Measurements from ENCODE around the gene TXNDC12. TPM values are rescaled to one million over a fixed set of nuclear protein-coding genes. Genes with fewer than 3 reads are reported as not detected.

TXNDC12 gene
- total RNA-seq: 52.9 and 53.3 TPM in 2 replicates

DNA sequence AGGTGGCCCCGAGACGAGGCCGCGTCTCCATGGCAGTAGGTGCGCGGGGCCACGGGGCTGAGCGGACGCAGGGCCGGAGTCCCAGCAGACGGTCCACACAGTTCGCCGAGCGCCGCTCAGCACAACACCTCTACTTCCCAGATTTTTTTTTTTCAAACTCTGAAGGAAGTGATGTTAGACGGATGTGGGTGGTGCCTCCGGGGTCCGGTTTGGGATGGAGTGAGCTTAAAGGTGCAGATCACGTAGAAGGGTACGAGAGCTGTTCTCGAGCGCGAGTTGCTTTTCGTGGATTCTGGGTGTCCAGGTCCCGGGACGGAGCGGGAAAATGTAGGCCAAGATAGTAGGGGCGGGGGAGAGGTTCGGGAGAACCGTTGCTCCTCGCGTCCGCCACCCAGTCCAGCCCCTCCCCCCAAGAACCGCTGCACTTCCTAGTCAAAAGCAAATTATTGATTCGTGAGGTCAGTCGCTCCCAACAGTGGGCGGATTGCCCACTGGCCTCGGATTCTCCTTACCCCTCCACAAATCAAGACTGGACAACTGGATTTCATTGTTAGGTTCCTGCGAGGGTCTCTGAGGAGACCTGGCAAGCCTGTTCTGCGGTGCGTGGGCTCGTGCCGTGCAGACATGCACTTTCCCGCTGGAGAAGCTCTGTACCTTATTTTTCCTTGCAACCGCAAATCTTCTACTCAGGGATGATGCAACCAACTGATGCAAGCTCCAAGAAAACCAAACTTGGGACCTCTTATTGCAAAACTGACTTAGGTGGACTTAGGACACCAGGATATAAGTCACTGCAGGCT lies at the start of gene TXNDC12:
TXNDC12 (minus strand) TSS at position 126 of the 800 bp plus-strand sequence; CDS start at position 31, 95 bp downstream.

GRCh38 chr1:52056163-52056936 lies 1.4 kb upstream of the TXNDC12 start, which contains the start of gene BTF3L4:
TSS of gene BTF3L4 (plus strand) at chr1:52056295. CDS start at chr1:52059848, 3,553 bp downstream.

GRCh38 chr1:52033190-52034049 lies 21.6 kb downstream of the TXNDC12 start, which contains the start of gene KTI12:
TSS of gene KTI12 (minus strand) at chr1:52033810. CDS start at chr1:52033761, 49 bp downstream.

GRCh38 chr1:51990478-51990965 lies 64.5 kb downstream of the TXNDC12 start, which contains the start of gene RAB3B:
TSS of gene RAB3B (minus strand) at chr1:51990700. CDS start at chr1:51977117, 13,583 bp downstream.

Other genes starting within 250 kb of the TXNDC12 start
- 51.3 and 54.1 TPM in 2 replicates for gene NRDC, start 176.5 kb downstream of the TXNDC12 start, total RNA-seq
- gene RAB3B, start 64.5 kb downstream of the TXNDC12 start, total RNA-seq: 2.0 and 2.4 TPM in 2 replicates
- gene KTI12, start 21.4 kb downstream of the TXNDC12 start, total RNA-seq: 9.1 and 10.3 TPM in 2 replicates
- 39.9 and 54.6 TPM in 2 replicates for gene BTF3L4, start 1.1 kb upstream of the TXNDC12 start, total RNA-seq
- gene ZFYVE9, start 86.9 kb upstream of the TXNDC12 start, total RNA-seq: 18.6 and 20.6 TPM in 2 replicates